HCT116 (cell line): ENCODE measurements around the gene FXYD6. TPM values are rescaled to one million over a fixed set of nuclear protein-coding genes. Genes with fewer than 3 reads are reported as not detected.

Experiments
- ATAC-seq: fragments of 200-7000 bp; cut with Tn5 transposase; 2 replicates; pipeline ENCODE4 v1.9.1; 2020; ENCODE audit warnings: mild to moderate bottlenecking, moderate library complexity
- BruUV-seq: library from RNA; stranded (reverse); fragments of 400-500 nt; replicated peaks from 2 replicates; lab custom pipeline; 2021; lab: Mats Ljungman, UMichigan
- CTCF ChIA-PET: fragments of 300-600 bp; sonication (Branson Sonifier 250); formaldehyde crosslinking; loops from one replicate; lab custom pipeline; 2021; ENCODE audit warnings: antibody characterized with exemption; lab: Charles Lee
- POLR2A ChIA-PET: fragments of 300-600, 350-600 bp; sonication (Branson Sonifier 250); formaldehyde crosslinking; loops from one replicate; lab custom pipeline; 2021; ENCODE audit warnings: antibody characterized with exemption; lab: Charles Lee
- RAD21 ChIA-PET, 2 experiments: fragments of 300-600 bp; sonication (Branson Sonifier 250); formaldehyde crosslinking; loops; one replicate each; lab custom pipeline; 2023; ENCODE audit warnings: low total read pairs in 2 of 2; ENCODE audit not compliant: uncharacterized antibody in 2 of 2, unreplicated experiment in 2 of 2, low non-redundant PET in 1 of 2; lab: Charles Lee
- DNase-seq: peaks from one replicate; pipeline ENCODE4 v3.0.0-alpha.2; 2010; ENCODE audit warnings: low read depth, low spot score
- H2AFZ ChIP-seq: fragments of 200-600 bp; shearing (Covaris generic), sonication (generic); 2 replicates; pipeline ENCODE4 v1.6.1; 2017; ENCODE audit warnings: low read depth, mixed run types, mixed read lengths, antibody characterized with exemption, low read length; ENCODE audit not compliant: poor library complexity, severe bottlenecking
- H3K27ac ChIP-seq: 2 replicates; pipeline ENCODE4 v1.5.1; 2012; ENCODE audit warnings: low read depth, low read length
- H3K27me3 ChIP-seq: fragments of 200-600 bp; sonication (generic); 2 replicates; pipeline ENCODE4 v1.6.1; 2016; ENCODE audit warnings: mixed run types, low read length, mixed read lengths; ENCODE audit not compliant: insufficient read depth
- H3K36me3 ChIP-seq, 2 experiments: fragments of 200-500 bp in 1 of 2; fragments of 200-600 bp in 1 of 2; sonication (Bioruptor generic) in 1 of 2; sonication (generic) in 1 of 2; 2 replicates each; pipeline versions ENCODE4 v1.5.1 to v1.6.1; 2014 to 2016; ENCODE audit warnings: low read length in 2 of 2, inconsistent platforms in 1 of 2, mixed read lengths in 1 of 2, mixed run types in 1 of 2; ENCODE audit not compliant: insufficient read depth in 2 of 2, control insufficient read depth in 1 of 2
- H3K4me1 ChIP-seq, 2 experiments: fragments of 200-600 bp in 1 of 2; sonication (generic) in 1 of 2; 2 replicates each; pipeline versions ENCODE4 v1.5.1 to v1.6.1; 2012 to 2017; ENCODE audit warnings: low read length in 2 of 2, inconsistent platforms in 1 of 2, mild to moderate bottlenecking in 1 of 2, mixed read lengths in 1 of 2, mixed run types in 1 of 2, moderate library complexity in 1 of 2; ENCODE audit not compliant: insufficient read depth in 2 of 2, control insufficient read depth in 1 of 2
- H3K4me2 ChIP-seq: fragments of 200-600 bp; sonication (generic); 2 replicates; pipeline ENCODE4 v1.6.1; 2017; ENCODE audit warnings: mixed run types, low read length, mixed read lengths
- H3K4me3 ChIP-seq, 2 experiments: fragments of 200-600 bp in 1 of 2; sonication (generic) in 1 of 2; replicated peaks in 1 of 2; 2 replicates each; pipeline ENCODE4 v1.5.1; 2011 to 2016; ENCODE audit warnings: low read length in 2 of 2, control low read depth in 1 of 2, low read depth in 1 of 2, mild to moderate bottlenecking in 1 of 2, mixed read lengths in 1 of 2, mixed run types in 1 of 2
- H3K79me2 ChIP-seq: fragments of 200-600 bp; sonication (generic); 2 replicates; pipeline ENCODE4 v1.6.1; 2017; ENCODE audit warnings: mild to moderate bottlenecking, mixed run types, low read length, moderate library complexity, mixed read lengths; ENCODE audit not compliant: insufficient read depth
- H3K9ac ChIP-seq: fragments of 200-600 bp; sonication (generic); 2 replicates; pipeline ENCODE4 v1.6.1; 2016; ENCODE audit warnings: low read length, mixed read lengths
- H3K9me2 ChIP-seq: fragments of 200-600 bp; sonication (generic), shearing (Covaris generic); 2 replicates; pipeline ENCODE4 v1.6.1; 2017; ENCODE audit warnings: mixed run types, mild to moderate bottlenecking, moderate library complexity; ENCODE audit not compliant: insufficient read depth
- H3K9me3 ChIP-seq, 2 experiments: fragments of 200-500 bp in 1 of 2; fragments of 200-600 bp in 1 of 2; sonication (Bioruptor generic) in 1 of 2; sonication (generic) in 1 of 2; 2 replicates each; pipeline ENCODE4 v1.6.1; 2014 to 2017; ENCODE audit warnings: low read length in 2 of 2, mixed read lengths in 2 of 2, inconsistent platforms in 1 of 2, low read depth in 1 of 2, mild to moderate bottlenecking in 1 of 2, mixed run types in 1 of 2, moderate library complexity in 1 of 2; ENCODE audit not compliant: control insufficient read depth in 1 of 2, insufficient read depth in 1 of 2
- H4K20me1 ChIP-seq: fragments of 200-600 bp; sonication (generic), shearing (Covaris generic); 2 replicates; pipeline ENCODE4 v1.6.1; 2017; ENCODE audit warnings: mixed run types, mild to moderate bottlenecking, moderate library complexity; ENCODE audit not compliant: insufficient read depth
- CEBPB ChIP-seq: IDR thresholded peaks from 2 replicates; pipeline ENCODE4 v1.6.1; 2012; ENCODE audit warnings: low read depth
- SIN3A ChIP-seq: IDR thresholded peaks from 2 replicates; pipeline ENCODE4 v1.6.1; 2012; ENCODE audit warnings: low read depth
- intact Hi-C: fragments of 100-400 bp; cut with micrococcal nuclease; formaldehyde crosslinking; loops from 2 replicates; pipeline ENCODE4 v1.10.0; 2022
- total RNA-seq: library from RNA; stranded (reverse); gene quantifications from one replicate; pipeline ENCODE4 v1.2.1, GENCODE V29; 2021; ENCODE audit not compliant: unreplicated experiment
- TF ChIP-seq, protein P1 (sequence below), 3 experiments: fragments of 200-600 bp in 1 of 3; sonication (generic) in 1 of 3; IDR thresholded peaks in 2 of 3; conservative IDR thresholded peaks in 1 of 3; 2 replicates each; pipeline ENCODE4 v1.5.1; 2012 to 2017; ENCODE audit warnings: low read depth in 2 of 3, low read length in 2 of 3, antibody characterized with exemption in 1 of 3, borderline replicate concordance in 1 of 3, control low read depth in 1 of 3, mild to moderate bottlenecking in 1 of 3, mixed read lengths in 1 of 3, mixed run types in 1 of 3, moderate library complexity in 1 of 3; ENCODE audit not compliant: insufficient read depth in 1 of 3

The FXYD6 gene
- total RNA-seq, 1 experiment from 2014 or later: 2.5 TPM

GRCh38 chr11:117908959-117909610, 32.6 kb upstream of the FXYD6 start:
- Histone ChIP-seq H3K36me3 (no peaks in the 10 kb centered on the region), H3K9me2 (no peaks in the 10 kb centered on the region), H3K4me2 (peak overlapping the region; percentile 84), H3K9me3 (no peaks in the 10 kb centered on the region), H3K27ac (no peak overlapping the region), H3K4me1 (peaks cover 9 to 32% of the 10 kb centered on the region in 2 experiments), H3K27me3 (no peaks in the 10 kb centered on the region), H2AFZ (no peak overlapping the region), H3K4me3 (no peak overlapping the region), H3K79me2 (no peaks in the 10 kb centered on the region), H4K20me1 (no peaks in the 10 kb centered on the region), H3K9ac (no peak overlapping the region)
- DNase-seq (no peak), ATAC-seq (no peak)
- RAD21 ChIA-PET: interaction anchor here in 1 of 2 experiments (1.2 kb wide), 1 partner anchor 38 kb away, joined by 3 read pairs; no protein-coding TSS in a partner anchor
- CTCF ChIA-PET: no interaction called here
- POLR2A ChIA-PET: no interaction called here
- no TSS peak for BruUV-seq
- intact Hi-C loops: no loop called here
- no peak for TF ChIP-seq SIN3A

- POLR2A ChIA-PET: interaction anchor here (1.3 to 1.4 kb wide), 2 partner anchors 23 to 218 kb away, joined by 3 to 5 read pairs; no protein-coding TSS in a partner anchor
- no TSS peak for BruUV-seq
Observed at GRCh38 chr11:117908109-117908895, 31.8 kb upstream of the FXYD6 start.

More at GRCh38 chr11:117908109-117908895, 31.8 kb upstream of the FXYD6 start:
- Histone ChIP-seq H3K9me3 (no peaks in the 10 kb centered on the region), H3K4me1 (peaks cover 9 to 32% of the 10 kb centered on the region in 2 experiments), H3K4me3 (peak overlapping the region; percentile 52 to 66), H3K27ac (no peak overlapping the region), H3K79me2 (no peaks in the 10 kb centered on the region), H3K9me2 (no peaks in the 10 kb centered on the region), H3K36me3 (no peaks in the 10 kb centered on the region), H2AFZ (no peak overlapping the region), H3K9ac (peak overlapping the region; percentile 64; the same call in 1 of the 2 replicates), H3K27me3 (no peaks in the 10 kb centered on the region), H3K4me2 (peak overlapping the region; percentile 84), H4K20me1 (no peaks in the 10 kb centered on the region)
- RAD21 ChIA-PET: interaction anchor here in 1 of 2 experiments (1.2 to 2.1 kb wide), 2 partner anchors 39 kb away, joined by 3 to 8 read pairs; no protein-coding TSS in a partner anchor
- no peak for ATAC-seq
- no peak for DNase-seq
- no peak for TF ChIP-seq CEBPB
- TF ChIP-seq, protein P1, sequence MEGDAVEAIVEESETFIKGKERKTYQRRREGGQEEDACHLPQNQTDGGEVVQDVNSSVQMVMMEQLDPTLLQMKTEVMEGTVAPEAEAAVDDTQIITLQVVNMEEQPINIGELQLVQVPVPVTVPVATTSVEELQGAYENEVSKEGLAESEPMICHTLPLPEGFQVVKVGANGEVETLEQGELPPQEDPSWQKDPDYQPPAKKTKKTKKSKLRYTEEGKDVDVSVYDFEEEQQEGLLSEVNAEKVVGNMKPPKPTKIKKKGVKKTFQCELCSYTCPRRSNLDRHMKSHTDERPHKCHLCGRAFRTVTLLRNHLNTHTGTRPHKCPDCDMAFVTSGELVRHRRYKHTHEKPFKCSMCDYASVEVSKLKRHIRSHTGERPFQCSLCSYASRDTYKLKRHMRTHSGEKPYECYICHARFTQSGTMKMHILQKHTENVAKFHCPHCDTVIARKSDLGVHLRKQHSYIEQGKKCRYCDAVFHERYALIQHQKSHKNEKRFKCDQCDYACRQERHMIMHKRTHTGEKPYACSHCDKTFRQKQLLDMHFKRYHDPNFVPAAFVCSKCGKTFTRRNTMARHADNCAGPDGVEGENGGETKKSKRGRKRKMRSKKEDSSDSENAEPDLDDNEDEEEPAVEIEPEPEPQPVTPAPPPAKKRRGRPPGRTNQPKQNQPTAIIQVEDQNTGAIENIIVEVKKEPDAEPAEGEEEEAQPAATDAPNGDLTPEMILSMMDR (IDR thresholded peaks at IDR 0.05 in 2 of 3, conservative IDR thresholded peaks at IDR 0.05 in 1 of 3; ENCODE audit: borderline replicate concordance in 1 of 3, insufficient read depth in 1 of 3, low read depth in 2 of 3, low read length in 2 of 3): no peak
- intact Hi-C loops: no loop called here
- CTCF ChIA-PET: interaction anchor here (1.1 to 1.9 kb wide), 5 partner anchors 38 to 145 kb away, joined by 3 to 11 read pairs (median 5); no protein-coding TSS in a partner anchor
